GM10847 (cell line): ENCODE measurements around the gene HDAC4.

Source experiments
- POLR2A ChIP-seq: IDR thresholded peaks from 2 replicates; pipeline ENCODE4 v1.6.1; 2011; ENCODE audit not compliant: insufficient read length; ENCODE audit errors: extremely low read depth

Gene HDAC4

DNA sequence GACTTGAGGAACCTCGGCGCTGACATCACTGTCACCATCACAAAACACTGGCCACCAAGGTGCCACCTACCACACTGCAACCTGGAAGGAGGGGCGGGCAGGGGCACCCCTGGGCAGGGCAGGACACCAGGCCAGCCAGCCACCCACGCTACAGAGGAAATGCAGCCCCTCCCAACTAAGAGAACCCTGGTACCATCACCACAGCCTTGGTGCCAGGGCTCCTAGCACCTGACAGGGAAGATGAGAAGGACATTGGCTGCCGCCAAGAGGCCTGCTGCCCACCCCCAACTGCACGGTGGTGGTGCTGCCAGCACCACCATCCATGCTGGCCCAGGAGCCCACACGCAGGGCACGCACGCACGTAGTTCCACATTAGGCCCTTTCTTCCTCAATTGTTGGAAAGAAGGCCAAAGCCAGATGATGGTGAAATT is 88.7 kb downstream of the HDAC4 start:
- no peak for TF ChIP-seq POLR2A

DNA sequence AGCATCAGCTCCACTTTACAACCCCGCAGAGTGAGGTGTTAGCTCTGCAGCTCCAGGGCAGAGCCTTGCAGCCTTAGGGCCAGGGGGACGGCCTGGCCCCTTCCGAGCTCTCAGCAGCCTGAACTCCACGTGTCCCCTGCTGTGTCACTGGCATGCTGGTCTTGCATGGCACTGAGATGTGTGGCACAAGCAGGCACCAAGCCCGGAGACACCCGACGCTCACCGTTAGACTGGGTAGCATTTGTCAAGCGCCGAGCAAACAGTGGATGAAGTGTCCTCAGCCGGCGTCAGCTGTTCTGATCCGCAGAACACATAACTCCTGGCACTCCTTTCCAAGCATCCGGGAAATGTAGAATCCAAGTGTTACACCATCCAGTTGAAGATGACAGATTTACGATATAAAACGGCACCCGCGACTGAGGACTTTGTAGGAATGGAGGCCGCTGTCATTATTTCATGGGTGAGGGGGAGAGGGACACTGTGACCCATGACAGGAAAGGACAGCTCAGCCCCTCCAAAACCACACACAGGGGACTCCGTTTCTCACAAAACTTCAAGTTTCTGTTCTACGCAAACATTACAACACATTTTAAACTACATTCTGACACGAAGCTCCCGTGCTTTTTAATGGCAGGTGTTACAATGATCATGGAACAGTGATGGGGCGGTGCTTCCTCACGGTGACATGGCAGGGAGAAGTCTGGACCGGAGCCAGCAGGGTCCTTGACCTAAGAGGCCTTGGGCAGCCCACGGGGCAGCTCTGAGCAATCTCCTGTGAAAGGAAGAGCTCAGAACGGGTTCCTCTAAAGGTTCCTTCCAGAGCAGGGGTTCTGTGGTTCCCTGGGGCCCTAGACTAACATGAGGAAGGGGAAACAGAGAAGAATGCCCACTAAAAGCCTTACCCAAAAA is 89.4 kb downstream of the HDAC4 start:
- TF ChIP-seq POLR2A = no peak

DNA sequence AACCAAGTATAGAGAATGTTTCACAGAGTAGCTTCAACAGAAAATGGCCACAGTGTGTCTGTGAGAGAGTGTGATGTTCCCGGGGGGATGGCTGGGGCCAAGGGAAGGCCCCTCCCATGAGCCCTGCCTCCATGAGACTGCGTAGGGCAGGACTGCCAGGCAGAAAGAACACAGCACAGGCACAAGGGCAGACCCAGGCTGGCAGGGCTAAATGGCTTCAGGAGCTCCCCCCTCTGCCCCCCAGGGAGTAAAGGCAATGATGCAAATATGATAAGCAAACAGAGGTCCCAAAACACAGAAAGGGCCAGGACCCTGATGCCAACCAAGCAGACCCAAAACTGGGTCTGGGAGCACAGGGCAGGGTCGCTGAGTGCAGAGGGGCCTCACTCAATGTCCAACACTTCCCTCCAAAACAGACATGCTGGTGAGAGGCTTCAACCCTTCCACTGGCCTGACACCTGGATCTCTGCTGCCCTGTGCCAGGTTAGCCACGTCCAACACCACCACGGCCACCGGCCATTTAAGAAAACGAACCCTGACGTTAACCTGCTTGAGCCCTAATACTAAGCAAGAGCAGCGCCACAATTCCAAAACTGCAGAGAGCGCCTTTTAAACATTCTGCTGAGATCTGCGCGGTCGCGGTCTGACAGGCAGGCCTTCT is 90.3 kb downstream of the HDAC4 start:
- no peak for TF ChIP-seq POLR2A

DNA sequence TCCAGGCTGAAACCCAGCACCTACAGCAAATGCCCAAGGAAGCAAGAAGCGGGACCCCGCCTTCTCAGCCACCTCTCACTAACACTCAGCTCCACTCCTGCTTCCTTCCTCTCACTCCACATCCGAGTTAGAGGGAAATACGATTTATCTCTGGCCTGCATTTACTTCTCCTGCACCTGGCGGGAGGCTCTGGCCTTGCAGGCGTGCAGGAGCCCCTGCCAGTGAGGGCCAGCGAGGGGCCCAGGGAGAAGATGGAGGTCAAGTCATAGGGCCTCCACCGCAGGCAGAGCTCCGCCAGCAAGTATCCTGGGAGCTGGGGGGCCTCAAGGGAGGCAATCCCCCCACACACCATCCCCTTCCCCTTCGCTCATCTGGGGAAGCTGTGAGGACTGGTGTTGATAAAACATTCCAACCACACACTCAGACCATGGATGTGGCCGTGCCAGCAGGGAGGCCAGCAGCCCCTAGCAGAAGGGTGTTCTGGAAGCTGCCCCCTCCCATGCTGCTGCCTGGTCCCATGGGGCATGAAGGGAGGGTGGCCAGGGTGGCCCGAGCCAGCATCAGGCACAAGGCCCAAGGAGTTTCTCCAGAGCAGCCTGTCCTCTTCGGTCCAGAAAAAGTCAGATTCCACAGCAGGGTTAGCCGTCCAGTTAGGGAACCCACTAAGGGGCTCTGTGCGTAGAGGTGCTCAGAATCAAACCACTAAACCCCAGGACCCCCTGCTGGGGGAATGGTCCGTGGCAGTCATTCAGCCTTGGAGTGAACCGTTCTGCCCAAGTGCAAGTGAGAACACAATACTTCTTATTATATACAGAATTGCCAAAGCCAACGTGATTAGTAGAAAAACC is 91.2 kb downstream of the HDAC4 start:
- no peak for TF ChIP-seq POLR2A

DNA sequence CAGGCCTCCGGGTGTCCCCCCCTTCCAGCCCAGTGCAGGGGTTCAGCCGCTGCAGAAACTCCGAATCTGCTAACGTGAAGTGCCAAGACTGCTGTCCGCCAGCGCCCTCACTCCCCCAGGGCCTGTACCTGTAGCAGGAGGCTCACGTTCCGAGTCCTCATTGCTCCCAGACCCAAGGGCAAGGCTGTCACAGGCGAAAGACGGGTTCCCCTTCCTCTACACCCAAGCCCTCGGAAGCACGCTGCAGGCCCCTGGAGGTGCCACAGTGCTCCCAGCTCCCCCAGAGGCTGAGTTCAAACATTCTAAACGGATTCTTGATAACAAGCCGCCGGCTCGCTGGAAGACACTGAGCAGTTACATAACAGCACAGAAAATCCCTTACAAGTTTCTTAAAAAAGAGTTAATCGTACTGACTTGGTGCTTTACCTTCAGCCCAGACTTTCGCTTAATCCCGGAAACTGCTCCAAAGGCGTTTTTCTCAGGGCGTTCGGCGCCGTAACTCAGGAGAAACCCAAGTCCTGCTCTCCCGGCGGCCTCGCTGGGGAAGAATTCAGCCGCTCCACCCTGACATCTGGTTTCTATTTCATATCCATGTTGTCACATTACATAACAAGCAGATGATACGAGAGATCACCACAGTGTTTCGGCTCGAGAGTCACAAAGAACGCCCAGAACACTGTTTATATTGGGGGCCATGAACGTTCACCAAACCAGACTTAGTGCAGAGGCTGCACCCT is 92.0 kb downstream of the HDAC4 start:
- no peak for TF ChIP-seq POLR2A

DNA sequence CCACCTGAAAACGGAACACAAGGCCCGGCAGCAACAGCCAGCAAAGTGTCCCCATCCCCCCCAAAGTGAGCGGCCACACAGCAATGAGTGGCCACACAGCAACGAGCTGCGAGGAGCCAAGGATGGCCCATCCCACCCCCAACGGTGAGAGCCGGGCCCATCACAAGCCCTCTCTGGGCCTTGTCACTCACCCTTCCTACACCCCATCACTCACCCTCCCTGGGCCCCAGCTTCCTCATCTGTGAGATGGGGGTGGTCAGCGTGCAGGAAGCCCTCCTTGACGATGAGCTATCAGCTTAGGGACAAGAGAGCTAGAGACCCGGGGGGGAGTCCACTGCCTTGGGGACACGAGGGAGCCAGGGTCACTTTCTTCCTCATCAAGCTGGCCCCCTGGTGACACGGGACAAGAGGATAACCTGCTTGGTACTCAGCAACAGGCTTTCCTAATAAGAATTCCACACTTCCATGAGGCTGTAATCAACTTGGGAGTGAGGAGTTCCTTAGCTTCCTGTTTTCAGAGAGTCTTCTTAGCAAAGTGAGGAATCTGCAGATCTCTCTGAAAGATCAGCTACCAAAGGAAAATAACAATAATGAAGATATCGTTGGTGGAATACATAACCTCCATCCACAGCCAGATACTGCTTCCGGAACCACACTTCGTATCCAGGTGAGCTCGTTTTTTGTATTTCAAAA is 92.8 kb downstream of the HDAC4 start:
- no peak for TF ChIP-seq POLR2A

DNA sequence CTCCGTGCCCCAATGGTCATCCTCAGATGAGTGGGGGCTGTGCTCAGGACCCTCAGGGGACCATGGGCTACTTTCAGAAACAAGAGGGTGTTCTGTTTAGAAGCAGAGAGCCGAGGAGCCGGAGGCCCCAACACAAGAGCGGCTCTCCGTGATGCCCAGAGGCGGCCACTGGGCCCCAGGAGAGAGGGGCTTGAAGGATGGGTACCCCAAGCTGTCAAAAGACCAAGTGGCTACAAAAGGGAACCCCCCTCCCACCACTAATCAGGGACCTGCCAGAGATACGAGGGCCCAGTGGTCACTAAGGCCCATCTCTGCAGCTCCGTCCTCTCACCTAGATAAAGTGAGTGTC is 93.6 kb downstream of the HDAC4 start:
- TF ChIP-seq POLR2A = no peak

DNA sequence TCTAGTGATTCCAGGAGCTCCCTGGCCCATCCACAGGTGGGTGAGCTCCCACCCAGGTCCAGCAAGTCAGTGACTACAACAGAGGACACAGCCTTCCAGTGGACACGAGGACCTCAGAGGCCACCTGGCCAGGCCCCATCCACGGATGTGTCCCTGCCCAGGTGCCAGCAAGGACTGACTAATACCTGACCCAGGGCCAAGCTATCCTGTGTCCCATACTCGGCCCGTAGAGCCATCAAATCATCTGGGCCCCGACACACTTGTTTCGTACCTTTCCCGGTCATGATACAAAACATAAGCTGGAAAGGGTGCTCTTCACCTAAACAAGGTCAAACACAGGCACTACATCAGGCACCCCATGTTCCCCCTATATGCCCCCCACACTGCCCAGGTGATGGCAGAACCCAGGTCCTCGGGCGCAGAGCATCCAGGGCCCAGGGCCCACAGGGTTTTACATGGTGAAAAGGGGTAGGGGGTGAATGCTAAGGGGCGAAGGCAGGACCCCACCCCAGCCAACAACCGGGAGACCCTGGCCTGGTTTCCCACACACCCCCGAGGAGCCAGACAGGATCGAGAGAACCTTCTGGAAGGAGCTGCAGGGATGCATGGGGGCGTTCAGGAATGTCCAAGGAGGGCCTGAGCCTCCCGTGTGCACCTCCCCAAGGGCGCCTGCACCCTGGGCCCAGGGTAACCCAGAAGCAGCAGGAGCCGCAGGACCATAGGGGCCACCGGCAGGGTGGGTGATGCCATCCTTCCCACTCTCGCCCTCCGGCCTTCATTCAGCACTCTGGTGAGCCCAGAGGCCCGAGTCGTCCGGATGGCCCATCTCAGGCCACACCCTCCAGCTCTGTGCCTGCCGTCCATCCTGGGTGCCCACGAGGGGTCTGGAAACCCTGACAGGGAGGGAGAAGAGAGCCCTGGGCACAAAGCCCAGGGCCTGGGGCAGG is 94.3 kb downstream of the HDAC4 start:
- TF ChIP-seq POLR2A = no peak

DNA sequence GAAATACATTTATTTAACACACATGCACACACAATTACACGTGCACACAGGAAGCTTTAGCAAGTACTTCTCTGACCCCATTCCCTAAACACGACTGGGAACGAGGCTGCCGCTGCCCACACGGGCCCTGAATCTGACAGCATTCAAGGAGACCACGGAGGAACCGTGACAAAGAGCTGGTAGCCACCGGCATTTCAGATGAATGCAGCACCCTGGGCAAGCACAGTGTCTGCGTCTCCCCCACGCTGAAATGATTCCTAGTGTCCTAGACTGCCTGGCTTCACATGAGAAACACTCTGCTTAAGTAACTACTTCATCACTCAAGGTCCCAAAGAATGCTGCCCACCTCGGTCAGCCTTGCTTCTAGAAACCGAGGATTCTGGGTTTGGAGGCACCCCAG is 95.0 kb downstream of the HDAC4 start:
- TF ChIP-seq POLR2A = no peak

DNA sequence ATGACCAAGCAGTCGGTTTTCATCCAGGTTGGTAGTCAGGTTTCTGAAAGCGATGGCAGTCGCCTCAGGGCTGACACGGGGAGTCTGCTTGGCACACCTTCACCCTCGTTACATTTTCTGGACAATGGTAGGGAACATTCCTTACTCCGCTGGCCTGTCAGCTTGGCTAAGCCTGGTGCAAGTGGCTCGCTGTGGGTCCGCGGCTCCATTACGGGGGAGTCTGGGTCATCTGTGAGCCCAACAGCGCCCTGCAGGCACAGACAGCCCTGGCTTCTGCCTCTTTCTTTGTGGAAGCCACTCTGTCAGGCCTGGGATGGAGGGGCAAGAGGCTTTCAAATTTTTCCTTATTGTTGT is 95.6 kb downstream of the HDAC4 start:
- TF ChIP-seq POLR2A = no peak

DNA sequence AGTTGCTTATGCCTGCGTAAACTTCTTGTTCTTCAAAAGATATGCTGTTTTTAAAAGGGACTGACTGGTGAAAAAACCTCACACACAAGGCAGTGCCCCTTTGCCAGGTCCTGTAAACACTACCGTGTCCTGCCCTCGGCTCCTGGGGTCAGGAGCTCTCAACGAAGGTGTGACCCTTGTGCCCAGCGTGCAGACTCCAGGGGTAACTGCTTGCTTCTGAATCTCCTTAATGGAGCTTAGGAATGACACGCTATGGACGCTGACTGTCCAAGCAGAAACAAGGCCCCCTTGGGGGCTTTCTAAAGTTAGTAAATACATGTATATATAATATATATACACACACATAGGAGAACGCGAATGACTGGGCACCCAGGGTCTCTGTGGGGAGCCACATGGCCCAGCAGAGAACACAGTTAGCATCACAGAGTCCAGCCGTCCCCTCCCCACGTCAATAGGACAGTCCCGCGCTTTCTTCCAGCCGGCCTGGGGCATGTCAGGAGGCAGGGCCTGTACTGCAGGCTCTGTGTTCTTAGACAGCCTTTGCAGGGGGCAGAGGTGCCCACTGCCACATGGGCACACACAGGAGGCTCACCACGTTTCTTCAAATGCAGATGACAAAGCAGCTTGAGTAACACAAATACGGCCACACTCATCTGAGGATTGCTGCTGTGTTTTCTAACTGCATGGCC is 96.1 kb downstream of the HDAC4 start:
- TF ChIP-seq POLR2A = no peak

DNA sequence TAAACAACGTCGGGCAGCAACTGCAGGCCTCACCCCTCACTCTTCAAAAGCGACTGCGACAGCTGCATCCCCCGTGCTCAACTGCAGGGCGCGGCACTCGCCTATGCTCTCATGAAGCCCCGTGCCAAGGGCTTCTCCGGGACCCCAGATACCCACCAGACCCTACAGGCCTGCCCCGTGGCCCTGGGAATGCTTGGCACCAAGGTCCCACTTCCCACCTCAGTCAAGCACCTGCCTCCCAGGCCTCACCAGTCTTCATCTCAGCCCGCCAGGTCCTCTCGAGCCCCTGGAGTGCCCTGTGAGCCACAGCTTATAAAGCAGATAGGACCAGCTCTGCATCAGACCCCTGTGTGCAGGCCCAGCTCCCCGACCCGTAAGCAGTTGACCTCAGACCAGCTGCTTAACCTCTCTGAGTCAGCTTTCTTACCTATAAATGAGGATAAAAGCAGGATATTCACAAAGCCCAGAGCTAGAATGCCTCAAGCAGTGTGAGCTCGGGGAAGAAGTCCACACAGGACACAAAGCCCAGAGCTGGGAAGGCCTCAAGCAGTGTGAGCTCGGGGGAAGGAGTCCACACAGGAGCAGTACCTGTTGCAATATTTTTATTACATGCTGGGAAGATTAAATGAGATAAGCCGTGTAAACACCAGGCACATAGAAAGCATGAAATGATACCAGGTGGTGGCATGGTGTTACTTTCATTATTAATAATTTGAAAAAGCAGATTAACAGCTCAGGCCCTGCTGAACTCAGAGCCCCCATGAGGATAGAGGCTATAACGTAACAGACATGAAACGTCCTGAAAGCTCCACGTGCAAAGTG is 96.9 kb downstream of the HDAC4 start:
- no peak for TF ChIP-seq POLR2A
